NCI-H1930 (cell line): ENCODE measurements around the gene PATJ.
A peak's percentile ranks its signal among the peaks of the same experiment; 100 is the strongest.
"Not testable (repeated sequence)": the region's sequence is repeated elsewhere in the genome, so short reads cannot be mapped to it uniquely, and the experiment has no call there.

ENCODE experiments used
- DNase-seq, 2 experiments: peaks; one replicate each; lab custom pipeline; 2025; lab: John Stamatoyannopoulos, UW

The PATJ gene

GRCh38 chr1:61741711-61742619 is at the start of gene PATJ:
Gene PATJ (plus strand): TSS chr1:61742480. CDS start chr1:61762893, 20,413 bp downstream.
- peak; percentile 73 to 78 for DNase-seq

GRCh38 chr1:61699911-61700851 is 42.1 kb upstream of the PATJ start:
- no peak for DNase-seq

- DNase-seq: no peak
Measured at GRCh38 chr1:61708953-61709907, 33.0 kb upstream of the PATJ start.

GRCh38 chr1:61709908-61710289 is 32.4 kb upstream of the PATJ start:
- no peak for DNase-seq

- DNase-seq: not testable (repeated sequence)
Measured at GRCh38 chr1:61711257-61711656, 31.0 kb upstream of the PATJ start.

GRCh38 chr1:61711969-61712368 is 30.3 kb upstream of the PATJ start:
- DNase-seq: no peak

- DNase-seq: not testable (repeated sequence)
Measured at GRCh38 chr1:61718996-61719663, 23.1 kb upstream of the PATJ start.

GRCh38 chr1:61724506-61724812 is 17.8 kb upstream of the PATJ start:
- no peak for DNase-seq

- peak; percentile 87 to 90 for DNase-seq
Measured at GRCh38 chr1:61724813-61725694, 17.2 kb upstream of the PATJ start, which contains the start of gene TM2D1. Gene TM2D1 (minus strand): TSS chr1:61725141. CDS start chr1:61725120, 21 bp downstream.

- no peak for DNase-seq
Measured at GRCh38 chr1:61727544-61727943, 14.7 kb upstream of the PATJ start.

- not testable (repeated sequence) for DNase-seq
Measured at GRCh38 chr1:61730679-61731078, 11.6 kb upstream of the PATJ start.

GRCh38 chr1:61732726-61733125 is 9.6 kb upstream of the PATJ start:
- DNase-seq: no peak

GRCh38 chr1:61740751-61741700 is 1.3 kb upstream of the PATJ start:
- DNase-seq: no peak

- peak; percentile 55 to 60 for DNase-seq
Measured at GRCh38 chr1:61742620-61743430, 545 bp downstream of the PATJ start.

GRCh38 chr1:61743431-61743705 is 1.1 kb downstream of the PATJ start:
- DNase-seq: no peak

- DNase-seq: no peak
Measured at GRCh38 chr1:61743716-61744580, 1.7 kb downstream of the PATJ start.

- DNase-seq: no peak
Measured at GRCh38 chr1:61746813-61747212, 4.5 kb downstream of the PATJ start.
